NB4 (cell line): ENCODE measurements around the gene CLK4.

Experiments
- DNase-seq: peaks from one replicate; pipeline ENCODE4 v3.0.0; 2010; ENCODE audit warnings: low read depth
- H3K4me3 ChIP-seq: one replicate; pipeline ENCODE4 v1.5.1; 2011; ENCODE audit warnings: mild to moderate bottlenecking, low read depth, low read length, moderate library complexity
- MAX ChIP-seq: IDR thresholded peaks from 2 replicates; pipeline ENCODE4 v1.6.1; 2011; ENCODE audit warnings: low read depth, low read length
- MYC ChIP-seq: IDR thresholded peaks from 2 replicates; pipeline ENCODE4 v1.6.1; 2011; ENCODE audit warnings: low read depth, low read length
- POLR2A ChIP-seq: IDR thresholded peaks from 2 replicates; pipeline ENCODE4 v1.6.1; 2011; ENCODE audit warnings: mild to moderate bottlenecking; ENCODE audit not compliant: insufficient read length; ENCODE audit errors: extremely low read depth
- TF ChIP-seq, protein P1 (sequence below): IDR thresholded peaks from one replicate; pipeline ENCODE4 v1.5.1; 2012; ENCODE audit warnings: low read depth, low read length

The CLK4 gene

DNA sequence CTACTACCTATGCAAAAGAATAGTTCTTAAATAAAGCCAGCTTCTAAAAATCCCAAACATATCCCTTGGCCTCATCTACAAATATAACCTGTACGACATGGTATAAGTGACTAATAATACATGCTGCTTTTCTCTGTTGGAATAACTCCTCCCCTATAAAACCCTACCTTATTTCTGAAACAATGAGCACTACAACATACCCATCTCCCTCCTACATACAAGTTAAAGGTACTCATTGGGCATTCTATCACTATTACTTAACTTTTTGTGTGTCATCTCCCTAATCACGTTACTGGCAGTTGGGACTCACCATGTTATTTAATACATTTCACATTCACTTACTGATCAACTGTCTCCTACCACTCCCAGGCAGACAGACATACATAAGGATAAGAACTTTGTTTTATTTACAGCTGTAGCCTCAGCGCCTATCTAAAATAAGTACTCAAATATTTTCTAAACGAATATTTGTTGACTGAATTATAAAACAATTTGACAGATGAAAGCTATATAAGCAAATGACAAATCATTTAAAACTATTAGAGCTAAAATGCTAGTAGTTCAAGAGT is 4.1 kb downstream of the CLK4 start:
- TF ChIP-seq MAX (no peak), MYC (no peak), POLR2A (no peak)
- TF ChIP-seq, protein P1, sequence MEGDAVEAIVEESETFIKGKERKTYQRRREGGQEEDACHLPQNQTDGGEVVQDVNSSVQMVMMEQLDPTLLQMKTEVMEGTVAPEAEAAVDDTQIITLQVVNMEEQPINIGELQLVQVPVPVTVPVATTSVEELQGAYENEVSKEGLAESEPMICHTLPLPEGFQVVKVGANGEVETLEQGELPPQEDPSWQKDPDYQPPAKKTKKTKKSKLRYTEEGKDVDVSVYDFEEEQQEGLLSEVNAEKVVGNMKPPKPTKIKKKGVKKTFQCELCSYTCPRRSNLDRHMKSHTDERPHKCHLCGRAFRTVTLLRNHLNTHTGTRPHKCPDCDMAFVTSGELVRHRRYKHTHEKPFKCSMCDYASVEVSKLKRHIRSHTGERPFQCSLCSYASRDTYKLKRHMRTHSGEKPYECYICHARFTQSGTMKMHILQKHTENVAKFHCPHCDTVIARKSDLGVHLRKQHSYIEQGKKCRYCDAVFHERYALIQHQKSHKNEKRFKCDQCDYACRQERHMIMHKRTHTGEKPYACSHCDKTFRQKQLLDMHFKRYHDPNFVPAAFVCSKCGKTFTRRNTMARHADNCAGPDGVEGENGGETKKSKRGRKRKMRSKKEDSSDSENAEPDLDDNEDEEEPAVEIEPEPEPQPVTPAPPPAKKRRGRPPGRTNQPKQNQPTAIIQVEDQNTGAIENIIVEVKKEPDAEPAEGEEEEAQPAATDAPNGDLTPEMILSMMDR: no peak
- H3K4me3 ChIP-seq: no peak overlapping the region
- DNase-seq: no peak

DNA sequence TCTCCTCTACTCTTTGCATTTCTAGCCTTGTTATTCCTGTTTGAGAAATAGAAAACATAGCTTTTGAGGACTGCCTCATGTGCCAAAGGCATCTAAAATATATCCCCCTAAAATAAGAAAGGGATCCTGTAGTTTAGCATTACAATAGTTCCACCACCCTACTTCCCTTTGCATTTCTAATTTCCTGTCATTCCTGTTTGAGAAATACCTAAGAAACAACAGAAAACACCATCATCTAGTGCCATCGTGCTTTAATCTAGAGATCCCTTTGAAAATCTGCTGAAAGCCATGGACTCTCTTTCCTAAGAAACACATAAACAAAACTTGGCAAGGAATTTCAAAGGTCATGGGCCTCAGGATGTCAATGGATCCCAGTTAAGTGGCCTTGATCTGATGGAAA is 7.5 kb downstream of the CLK4 start:
- DNase-seq: no peak
- H3K4me3 ChIP-seq: no peak overlapping the region
- TF ChIP-seq POLR2A: no peak
- no peak for TF ChIP-seq MAX
- TF ChIP-seq MYC: no peak
- TF ChIP-seq, protein P1: no peak

DNA sequence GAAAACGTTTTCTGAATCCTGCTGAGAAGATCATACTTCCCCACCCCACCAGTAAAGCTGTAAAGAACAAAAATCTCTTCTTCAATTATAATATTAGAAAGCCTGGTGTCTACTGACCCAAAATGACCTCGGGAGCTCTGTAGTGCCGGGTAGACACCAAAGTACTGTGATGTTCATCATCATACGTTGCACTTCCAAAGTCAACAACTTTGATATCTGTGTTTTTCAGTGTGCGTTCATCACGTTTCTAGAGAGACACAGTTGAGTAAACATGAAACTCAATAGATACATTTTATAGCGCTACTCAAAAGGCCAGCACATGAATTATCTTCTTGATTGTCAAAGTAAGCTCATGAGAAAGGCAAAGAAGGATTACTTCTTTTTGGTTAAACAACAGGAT is 14.6 kb downstream of the CLK4 start:
- no peak for DNase-seq
- TF ChIP-seq, protein P1: no peak
- TF ChIP-seq POLR2A (no peak), MAX (no peak), MYC (no peak)

DNA sequence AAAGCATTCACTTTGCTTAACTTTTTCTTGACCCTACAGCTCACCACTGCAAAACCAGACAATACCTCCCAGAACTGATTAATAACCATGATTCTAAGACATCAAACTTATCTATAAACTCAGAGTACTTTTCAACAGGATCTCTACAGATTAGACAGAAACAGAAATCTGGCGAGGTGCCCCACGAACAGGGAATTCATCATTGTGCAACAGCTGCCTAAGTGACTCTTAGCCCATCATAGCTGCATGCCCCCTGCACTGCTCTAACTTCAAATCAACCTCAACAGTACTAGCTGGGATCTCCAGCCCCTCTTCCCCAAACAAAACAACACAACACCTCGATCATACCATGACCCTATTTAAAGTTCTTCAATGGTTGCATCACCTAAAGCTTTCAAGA is 20.6 kb downstream of the CLK4 start:
- DNase-seq: no peak
- TF ChIP-seq MAX (no peak), POLR2A (no peak), MYC (no peak)
- TF ChIP-seq, protein P1: no peak

More for the DNA sequence above, 14.6 kb downstream of the CLK4 start:
- no peak overlapping the region for H3K4me3 ChIP-seq

DNA sequence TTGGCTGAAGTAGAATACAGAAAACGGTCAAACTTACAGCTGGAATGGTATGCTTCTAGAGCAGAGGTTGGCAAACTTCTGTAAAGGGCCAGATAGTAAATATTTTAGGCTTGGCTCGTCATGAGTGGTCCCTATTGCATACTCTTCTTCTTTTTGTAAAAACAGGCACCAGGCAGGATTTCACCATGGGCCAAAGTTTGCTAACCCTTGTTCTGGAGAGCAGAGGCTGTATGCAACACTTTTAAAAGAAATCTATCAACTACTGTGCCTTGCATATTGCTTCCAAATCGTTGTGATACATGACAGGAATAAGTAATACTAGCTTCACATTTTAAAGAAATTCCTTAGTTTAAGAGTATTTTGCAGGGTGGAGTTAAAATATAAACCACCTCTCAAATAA is 21.1 kb downstream of the CLK4 start:
- H3K4me3 ChIP-seq: no peak overlapping the region
- no peak for DNase-seq

More for the DNA sequence above, 20.6 kb downstream of the CLK4 start:
- H3K4me3 ChIP-seq: no peak overlapping the region

More for the DNA sequence above, 21.1 kb downstream of the CLK4 start:
- TF ChIP-seq POLR2A (no peak), MYC (no peak), MAX (no peak)
- TF ChIP-seq, protein P1: no peak
